Measurements from ENCODE around the gene ARHGAP24. TPM values are rescaled to one million over a fixed set of nuclear protein-coding genes. Genes with fewer than 3 reads are reported as not detected.
A peak's percentile ranks its signal among the peaks of the same experiment; 100 is the strongest.

The ARHGAP24 gene
- total RNA-seq, 2 experiments from 2014 or later, result 0.22 to 0.70 TPM

GRCh38 chr4:86036736-86037135, 561.8 kb downstream of the ARHGAP24 start:
- POLR2A ChIA-PET, result no interaction called here
- Mint-ChIP-seq H3K4me1 (ENCODE audit: low read depth) (no peaks in the 10 kb centered on the region), H3K36me3 (ENCODE audit: low read depth) (no peaks in the 10 kb centered on the region), H3K27ac (no peak overlapping the region), H3K27me3 (peaks cover 1% of the 10 kb centered on the region), H3K9me3 (no peaks in the 10 kb centered on the region), H3K4me3 (no peak overlapping the region)
- CTCF ChIA-PET, result interaction anchor here (1.0 kb wide), 1 partner anchor 11 kb away, joined by 3 read pairs; no protein-coding TSS in a partner anchor
- no peak for TF ChIP-seq CTCF (IDR thresholded peaks at IDR 0.05)
- DNase-seq (no peak), ATAC-seq (no peak)
- intact Hi-C loops (cut with micrococcal nuclease), result no loop called here

GRCh38 chr4:86038037-86038436, 563.1 kb downstream of the ARHGAP24 start:
- DNase-seq, result no peak
- Mint-ChIP-seq H3K36me3 (ENCODE audit: low read depth) (no peaks in the 10 kb centered on the region), H3K27me3 (peaks cover 1% of the 10 kb centered on the region), H3K4me3 (no peak overlapping the region), H3K27ac (no peak overlapping the region), H3K4me1 (ENCODE audit: low read depth) (no peaks in the 10 kb centered on the region), H3K9me3 (no peaks in the 10 kb centered on the region)
- intact Hi-C loops (cut with micrococcal nuclease), result no loop called here
- no peak for ATAC-seq
- CTCF ChIA-PET, result interaction anchor here (0.6 kb wide), 1 partner anchor 799 kb away, joined by 3 read pairs; no protein-coding TSS in a partner anchor
- POLR2A ChIA-PET, result no interaction called here
- TF ChIP-seq CTCF (IDR thresholded peaks at IDR 0.05), result no peak

GRCh38 chr4:86043755-86044592, 569.0 kb downstream of the ARHGAP24 start:
- ATAC-seq (no peak), DNase-seq (peak; percentile 12)
- Mint-ChIP-seq H3K9me3 (no peaks in the 10 kb centered on the region), H3K4me3 (no peak overlapping the region), H3K36me3 (ENCODE audit: low read depth) (no peaks in the 10 kb centered on the region), H3K27me3 (no peaks in the 10 kb centered on the region), H3K4me1 (ENCODE audit: low read depth) (no peaks in the 10 kb centered on the region), H3K27ac (no peak overlapping the region)
- POLR2A ChIA-PET, result no interaction called here
- CTCF ChIA-PET, result interaction anchor here (0.8 to 2.5 kb wide), 6 partner anchors 10 to 896 kb away, joined by 3 to 7 read pairs (median 4); no protein-coding TSS in a partner anchor
- peak; percentile 71 for TF ChIP-seq CTCF (IDR thresholded peaks at IDR 0.05)
- intact Hi-C loops (cut with micrococcal nuclease), result no loop called here

GRCh38 chr4:86044593-86044985, 569.6 kb downstream of the ARHGAP24 start:
- POLR2A ChIA-PET, result no interaction called here
- Mint-ChIP-seq H3K9me3 (no peaks in the 10 kb centered on the region), H3K4me3 (no peak overlapping the region), H3K4me1 (ENCODE audit: low read depth) (no peaks in the 10 kb centered on the region), H3K27me3 (no peaks in the 10 kb centered on the region), H3K36me3 (ENCODE audit: low read depth) (no peaks in the 10 kb centered on the region), H3K27ac (no peak overlapping the region)
- TF ChIP-seq CTCF (IDR thresholded peaks at IDR 0.05), result no peak
- intact Hi-C loops (cut with micrococcal nuclease), result no loop called here
- ATAC-seq, result no peak
- CTCF ChIA-PET, result interaction anchor here (0.7 to 2.5 kb wide), 7 partner anchors 9 to 897 kb away, joined by 3 to 7 read pairs (median 3); no protein-coding TSS in a partner anchor
- DNase-seq, result no peak

GRCh38 chr4:86048426-86048825, 573.5 kb downstream of the ARHGAP24 start:
- intact Hi-C loops (cut with micrococcal nuclease), result no loop called here
- CTCF ChIA-PET, result no interaction called here
- H3K27me3 Mint-ChIP-seq, result no peaks in the 10 kb centered on the region
- no peak overlapping the region for H3K4me3 Mint-ChIP-seq
- POLR2A ChIA-PET, result no interaction called here
- ATAC-seq (no peak), DNase-seq (no peak)
- no peak for TF ChIP-seq CTCF (IDR thresholded peaks at IDR 0.05)
- no peaks in the 10 kb centered on the region for H3K9me3 Mint-ChIP-seq
- H3K27ac Mint-ChIP-seq, result no peak overlapping the region
- H3K36me3 Mint-ChIP-seq (ENCODE audit: low read depth), result no peaks in the 10 kb centered on the region
- no peaks in the 10 kb centered on the region for H3K4me1 Mint-ChIP-seq (ENCODE audit: low read depth)
